GM12864 (cell line): ENCODE results near the gene HMGN2.
"Not testable (repeated sequence)": the region's sequence is repeated elsewhere in the genome, so short reads cannot be mapped to it uniquely, and the experiment has no call there.

Source experiments
- DNase-seq: peaks from one replicate; pipeline ENCODE4 v3.0.0-alpha.2; 2011; ENCODE audit warnings: low read depth
- H3K4me3 ChIP-seq: 2 replicates; pipeline ENCODE4 v1.5.1; 2011; ENCODE audit warnings: mild to moderate bottlenecking, low read depth, low read length, control low read depth
- TF ChIP-seq, protein P1 (sequence below): IDR thresholded peaks from 2 replicates; pipeline ENCODE4 v1.5.1; 2011; ENCODE audit warnings: low read depth, mild to moderate bottlenecking, moderate library complexity, low read length, control low read depth, inconsistent platforms; ENCODE audit errors: missing control alignments

The HMGN2 gene

DNA sequence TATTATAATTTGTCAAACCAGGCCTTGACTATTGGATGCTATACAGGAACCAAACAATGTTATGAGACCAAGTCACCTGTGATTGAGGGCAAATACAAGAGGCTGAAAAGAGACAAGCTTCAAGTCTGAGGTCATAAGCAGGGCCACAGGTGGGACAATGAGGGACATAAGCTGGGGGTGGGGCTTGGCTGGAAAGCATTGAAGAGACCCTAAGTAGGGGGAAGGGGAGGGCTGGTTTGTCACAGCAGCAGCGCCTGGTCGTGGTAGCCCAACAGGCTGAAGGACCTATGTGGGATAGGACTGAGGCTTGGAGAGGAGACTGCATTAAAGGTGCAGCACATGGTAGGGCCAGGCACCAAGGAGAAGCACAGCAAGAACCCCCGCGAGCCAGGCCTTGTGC is 17.9 kb downstream of the HMGN2 start:
- TF ChIP-seq, protein P1, sequence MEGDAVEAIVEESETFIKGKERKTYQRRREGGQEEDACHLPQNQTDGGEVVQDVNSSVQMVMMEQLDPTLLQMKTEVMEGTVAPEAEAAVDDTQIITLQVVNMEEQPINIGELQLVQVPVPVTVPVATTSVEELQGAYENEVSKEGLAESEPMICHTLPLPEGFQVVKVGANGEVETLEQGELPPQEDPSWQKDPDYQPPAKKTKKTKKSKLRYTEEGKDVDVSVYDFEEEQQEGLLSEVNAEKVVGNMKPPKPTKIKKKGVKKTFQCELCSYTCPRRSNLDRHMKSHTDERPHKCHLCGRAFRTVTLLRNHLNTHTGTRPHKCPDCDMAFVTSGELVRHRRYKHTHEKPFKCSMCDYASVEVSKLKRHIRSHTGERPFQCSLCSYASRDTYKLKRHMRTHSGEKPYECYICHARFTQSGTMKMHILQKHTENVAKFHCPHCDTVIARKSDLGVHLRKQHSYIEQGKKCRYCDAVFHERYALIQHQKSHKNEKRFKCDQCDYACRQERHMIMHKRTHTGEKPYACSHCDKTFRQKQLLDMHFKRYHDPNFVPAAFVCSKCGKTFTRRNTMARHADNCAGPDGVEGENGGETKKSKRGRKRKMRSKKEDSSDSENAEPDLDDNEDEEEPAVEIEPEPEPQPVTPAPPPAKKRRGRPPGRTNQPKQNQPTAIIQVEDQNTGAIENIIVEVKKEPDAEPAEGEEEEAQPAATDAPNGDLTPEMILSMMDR, result no peak
- no peak overlapping the region for H3K4me3 ChIP-seq
- no peak for DNase-seq

DNA sequence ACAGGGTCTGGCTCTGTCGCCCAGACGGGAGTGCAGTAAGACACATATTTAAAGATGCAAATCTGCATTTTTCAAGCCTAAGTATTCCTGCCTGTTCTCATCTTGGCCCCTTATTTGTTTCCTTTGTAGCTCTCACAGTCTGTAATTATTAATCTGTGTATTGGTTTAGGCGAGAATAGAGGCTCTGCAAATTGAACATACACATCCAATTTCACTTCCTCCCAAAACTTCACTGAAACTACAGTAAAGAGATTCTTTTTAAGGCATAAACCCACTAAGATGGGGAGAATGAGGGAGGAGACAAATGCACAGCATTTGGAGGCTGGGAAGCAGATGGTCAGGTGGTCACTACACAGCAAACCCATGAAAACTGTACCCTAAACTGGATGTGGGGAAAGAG is 21.0 kb downstream of the HMGN2 start:
- no peak overlapping the region for H3K4me3 ChIP-seq
- no peak for DNase-seq
- TF ChIP-seq, protein P1, result no peak

DNA sequence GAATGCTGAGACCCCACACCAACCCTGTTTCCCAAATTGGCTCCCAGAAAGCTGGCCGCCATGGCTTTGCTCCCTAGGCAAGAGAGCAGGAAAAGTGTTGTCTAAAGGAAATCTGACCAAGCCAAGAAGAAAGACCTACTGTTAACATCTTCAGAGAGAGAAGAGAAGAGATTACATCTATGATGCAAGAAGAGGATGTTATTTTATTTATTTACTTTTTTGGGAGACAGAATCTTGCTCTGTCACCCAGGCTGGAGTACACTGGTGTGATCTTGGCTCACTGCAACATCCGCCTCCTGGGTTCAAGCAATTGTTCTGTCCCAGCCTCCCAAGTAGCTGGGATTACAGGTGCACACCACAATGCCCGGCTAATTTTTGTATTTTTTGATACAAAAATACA is 21.7 kb downstream of the HMGN2 start:
- DNase-seq, result no peak
- TF ChIP-seq, protein P1, result no peak
- no peak overlapping the region for H3K4me3 ChIP-seq

- TF ChIP-seq, protein P1, result no peak
- no peak for DNase-seq
Observed at GRCh38 chr1:26496861-26497260, 24.6 kb downstream of the HMGN2 start.

DNA sequence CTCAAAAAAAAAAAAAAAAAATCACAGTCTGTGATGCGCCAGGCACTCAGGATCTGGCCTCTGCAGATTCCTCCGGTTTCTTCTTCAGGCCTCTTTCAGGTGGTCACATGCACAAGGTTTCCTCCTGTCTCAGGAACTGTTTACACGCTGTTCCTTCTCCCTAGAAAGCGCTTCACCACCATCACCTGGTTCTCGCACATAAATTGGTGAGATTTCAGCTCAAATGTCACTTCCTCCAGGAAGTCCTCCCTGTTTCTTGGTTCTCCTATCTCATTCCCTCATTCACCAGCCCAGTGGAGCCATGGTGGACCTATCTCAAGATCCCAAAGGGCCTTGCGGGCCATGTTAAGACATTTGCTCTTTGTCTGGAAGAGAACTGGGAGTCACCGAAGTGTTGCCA is 26.7 kb downstream of the HMGN2 start:
- TF ChIP-seq, protein P1, result no peak
- no peak for DNase-seq
- H3K4me3 ChIP-seq, result no peak overlapping the region

More at GRCh38 chr1:26496861-26497260, 24.6 kb downstream of the HMGN2 start:
- no peak overlapping the region for H3K4me3 ChIP-seq

GRCh38 chr1:26500488-26501175 is 28.4 kb downstream of the HMGN2 start:
- TF ChIP-seq, protein P1, result no peak
- DNase-seq, result peak; percentile 40
- peak overlapping the region; percentile 90 for H3K4me3 ChIP-seq

GRCh38 chr1:26510711-26511110 is 38.5 kb downstream of the HMGN2 start:
- not testable (repeated sequence) for DNase-seq, H3K4me3 ChIP-seq

- DNase-seq, H3K4me3 ChIP-seq: not testable (repeated sequence)
Observed at GRCh38 chr1:26515836-26516235, 43.6 kb downstream of the HMGN2 start.
